IMR-90 (cell line): Measurements from ENCODE around the gene ZNF180. TPM values are rescaled to one million over a fixed set of nuclear protein-coding genes. Genes with fewer than 3 reads are reported as not detected.

Source experiments
- ATAC-seq: fragments of 200-7000 bp; cut with Tn5 transposase; 2 replicates; pipeline ENCODE4 v1.9.1; 2020; ENCODE audit warnings: low read depth, mild to moderate bottlenecking, moderate library complexity
- BruUV-seq: library from RNA; stranded (reverse); fragments of 400-500 nt; replicated peaks from 2 replicates; lab custom pipeline; 2021; lab: Mats Ljungman, UMichigan
- CTCF ChIA-PET: fragments of 300-600 bp; formaldehyde crosslinking; extraction: SDS; loops from one replicate; lab custom pipeline; 2021; ENCODE audit warnings: antibody characterized with exemption; lab: Yijun Ruan, JAX
- POLR2A ChIA-PET: fragments of 300-600 bp; sonication (Branson Sonifier 250); formaldehyde crosslinking; loops from one replicate; lab custom pipeline; 2022; ENCODE audit warnings: antibody characterized with exemption; ENCODE audit not compliant: unreplicated experiment; lab: Charles Lee
- DNase-seq: peaks from one replicate; pipeline ENCODE4 v3.0.0; 2013
- H2AFZ ChIP-seq: replicated peaks from 2 replicates; pipeline ENCODE3; 2013; ENCODE audit warnings: low read length, mild to moderate bottlenecking; ENCODE audit not compliant: poor library complexity
- H2AK5ac ChIP-seq: 2 replicates; pipeline ENCODE4 v1.6.1; 2013; ENCODE audit warnings: low read depth, low read length, inconsistent platforms
- H2AK9ac ChIP-seq: replicated peaks from 2 replicates; pipeline ENCODE3; 2013; ENCODE audit warnings: mild to moderate bottlenecking, low read depth, low read length, moderate library complexity; ENCODE audit not compliant: poor library complexity
- H2BK120ac ChIP-seq: 2 replicates; pipeline ENCODE4 v1.6.1; 2013; ENCODE audit warnings: low read depth, low read length, inconsistent platforms
- H2BK15ac ChIP-seq: 3 replicates; pipeline ENCODE4 v1.6.1; 2013; ENCODE audit warnings: low read depth, low read length, inconsistent platforms
- H2BK20ac ChIP-seq: 2 replicates; pipeline ENCODE4 v1.6.1; 2013; ENCODE audit warnings: low read depth, mild to moderate bottlenecking, inconsistent platforms, low read length, moderate library complexity
- H2BK5ac ChIP-seq: 2 replicates; pipeline ENCODE4 v1.6.1; 2013; ENCODE audit warnings: mild to moderate bottlenecking, low read depth, low read length, inconsistent platforms; ENCODE audit not compliant: poor library complexity, severe bottlenecking
- H3K14ac ChIP-seq: replicated peaks from 2 replicates; pipeline ENCODE4 v1.6.1; 2013; ENCODE audit warnings: low read depth, low read length, inconsistent platforms
- H3K18ac ChIP-seq: 2 replicates; pipeline ENCODE4 v1.6.1; 2013; ENCODE audit warnings: low read depth, low read length, control low read depth
- H3K23ac ChIP-seq: 2 replicates; pipeline ENCODE4 v1.6.1; 2013; ENCODE audit warnings: low read depth, low read length, inconsistent platforms
- H3K27ac ChIP-seq: 2 replicates; pipeline ENCODE4 v1.5.1; 2013; ENCODE audit warnings: mild to moderate bottlenecking, control low read depth, low read length; ENCODE audit not compliant: insufficient read depth
- H3K27me3 ChIP-seq: 2 replicates; pipeline ENCODE4 v1.6.1; 2013; ENCODE audit warnings: low read length; ENCODE audit not compliant: control insufficient read depth, insufficient read depth
- H3K36me3 ChIP-seq: 2 replicates; pipeline ENCODE4 v1.6.1; 2013; ENCODE audit warnings: low read length, mixed read lengths; ENCODE audit not compliant: control insufficient read depth, insufficient read depth
- H3K4ac ChIP-seq: 2 replicates; pipeline ENCODE4 v1.6.1; 2013; ENCODE audit warnings: low read depth, low read length, inconsistent platforms
- H3K4me1 ChIP-seq: 2 replicates; pipeline ENCODE4 v1.6.1; 2013; ENCODE audit warnings: low read length, mixed read lengths; ENCODE audit not compliant: control insufficient read depth, insufficient read depth
- H3K4me2 ChIP-seq: 2 replicates; pipeline ENCODE4 v1.6.1; 2013; ENCODE audit warnings: low read depth, mild to moderate bottlenecking, control low read depth, low read length, moderate library complexity
- H3K4me3 ChIP-seq: 2 replicates; pipeline ENCODE4 v1.5.1; 2013; ENCODE audit warnings: low read depth, mild to moderate bottlenecking, control low read depth, low read length, moderate library complexity; ENCODE audit not compliant: insufficient read depth
- H3K56ac ChIP-seq: 2 replicates; pipeline ENCODE4 v1.6.1; 2013; ENCODE audit warnings: low read length, inconsistent platforms; ENCODE audit not compliant: insufficient read depth; ENCODE audit errors: extremely low read depth
- H3K79me1 ChIP-seq, 2 experiments: 2 replicates each; pipeline ENCODE4 v1.6.1; 2013; ENCODE audit warnings: low read length in 2 of 2, inconsistent platforms in 1 of 2, low read depth in 1 of 2
- H3K9ac ChIP-seq: 2 replicates; pipeline ENCODE4 v1.6.1; 2013; ENCODE audit warnings: low read depth, low read length, control low read depth
- H3K9me1 ChIP-seq: 2 replicates; pipeline ENCODE4 v1.6.1; 2013; ENCODE audit warnings: low read length, inconsistent platforms; ENCODE audit not compliant: insufficient read depth
- H3K9me3 ChIP-seq: 2 replicates; pipeline ENCODE4 v1.6.1; 2013; ENCODE audit warnings: low read length; ENCODE audit not compliant: control insufficient read depth, insufficient read depth
- H4K20me1 ChIP-seq: 2 replicates; pipeline ENCODE4 v1.6.1; 2013; ENCODE audit warnings: low read length, inconsistent platforms; ENCODE audit not compliant: insufficient read depth
- H4K5ac ChIP-seq: 2 replicates; pipeline ENCODE4 v1.6.1; 2013; ENCODE audit warnings: mild to moderate bottlenecking, low read depth, low read length, control low read depth
- H4K8ac ChIP-seq, 2 experiments: 2 replicates each; pipeline ENCODE4 v1.6.1; 2013; ENCODE audit warnings: low read depth in 2 of 2, low read length in 2 of 2, control low read depth in 1 of 2, inconsistent platforms in 1 of 2
- H4K91ac ChIP-seq: 2 replicates; pipeline ENCODE4 v1.6.1; 2013; ENCODE audit warnings: low read depth, low read length, inconsistent platforms; ENCODE audit not compliant: insufficient read depth
- CHD1 ChIP-seq: IDR thresholded peaks from 2 replicates; pipeline ENCODE4 v1.6.1; 2012; ENCODE audit warnings: low read depth, low read length, improper control_type of control experiment
- FOS ChIP-seq: fragments of 150-350 bp; IDR thresholded peaks from 2 replicates; pipeline ENCODE4 v1.6.1; 2016; ENCODE audit warnings: low read depth, low read length
- MXI1 ChIP-seq: IDR thresholded peaks from 2 replicates; pipeline ENCODE4 v1.6.1; 2012; ENCODE audit warnings: low read depth, mild to moderate bottlenecking, low read length, moderate library complexity, borderline replicate concordance
- NFE2L2 ChIP-seq: fragments of 150-350 bp; IDR thresholded peaks from 2 replicates; pipeline ENCODE4 v1.6.1; 2016; ENCODE audit warnings: low read depth, mild to moderate bottlenecking, low read length
- POLR2A ChIP-seq: IDR thresholded peaks from 2 replicates; pipeline ENCODE4 v1.6.1; 2012; ENCODE audit warnings: mild to moderate bottlenecking, low read depth, low read length
- RCOR1 ChIP-seq: IDR thresholded peaks from 2 replicates; pipeline ENCODE4 v1.6.1; 2012; ENCODE audit warnings: mild to moderate bottlenecking, low read length, improper control_type of control experiment; ENCODE audit not compliant: insufficient replicate concordance
- WGBS, 2 experiments: methylation state at CpG; one replicate each; pipeline versions ENCODE4 v1.1.5 to v1.1.7; 2013; ENCODE audit warnings: missing lambda C conversion rate in 2 of 2; ENCODE audit not compliant: insufficient read length in 1 of 2; ENCODE audit errors: extremely low coverage in 2 of 2; 5-methylcytosine and 5-hydroxymethylcytosine counted together
- dilution Hi-C: fragments of 300-500 bp; cut with HindIII; formaldehyde crosslinking; loops from one replicate; pipeline ENCODE4 v1.14.3; 2018; ENCODE audit warnings: low sequenced_read_pairs; ENCODE audit not compliant: unreplicated experiment
- in situ Hi-C: fragments of 300-500 bp; cut with MboI; formaldehyde crosslinking; loops from 3 replicates; pipeline ENCODE4 v1.14.3; 2019; ENCODE audit warnings: low sequenced_read_pairs, inconsistent platforms, mixed read lengths
- intact Hi-C: fragments of 100-400 bp; cut with micrococcal nuclease; formaldehyde crosslinking; loops from 2 replicates; pipeline ENCODE4 v1.10.0; 2022
- polyA plus RNA-seq, 3 experiments: library from polyadenylated mRNA; depleted of rRNA; stranded (reverse); fragments of >200 nt; gene quantifications; 2 replicates each; pipeline ENCODE4 v1.2.3, GENCODE V29; 2012; ENCODE audit warnings: low replicate concordance in 1 of 3
- total RNA-seq: library from RNA; depleted of rRNA; stranded (reverse); fragments of >200 nt; gene quantifications from 2 replicates; pipeline ENCODE4 v1.2.3, GENCODE V29; 2012

Gene ZNF180
- total and polyA plus RNA-seq, 2 of the 4 experiments (the other 2 are of a cell fraction): 2.8 to 26.3 TPM

GRCh38 chr19:44498988-44499387 lies 1.3 kb downstream of the ZNF180 start:
- ChIA-PET POLR2A (no interaction called here), CTCF (no interaction called here)
- peaks cover 6% of the 10 kb centered on the region for H3K4me1 ChIP-seq
- no peak overlapping the region for H3K23ac ChIP-seq
- H3K9me3 ChIP-seq: peaks cover 47% of the 10 kb centered on the region
- no peaks in the 10 kb centered on the region for H3K27me3 ChIP-seq
- H3K9ac ChIP-seq: no peak overlapping the region
- peaks cover 3% of the 10 kb centered on the region; the same call in 1 of the 2 replicates for H4K20me1 ChIP-seq
- H4K8ac ChIP-seq: no peak overlapping the region
- DNase-seq (no peak), ATAC-seq (no peak)
- 96% methylated on average over 9 of the region's 9 CpGs; no CpG with 5 or more reads in 1 of the 2 experiments for WGBS, 2 experiments
- intact Hi-C loops: no loop called here
- no peak overlapping the region for H4K91ac ChIP-seq
- no peak overlapping the region for H2BK120ac ChIP-seq
- H3K36me3 ChIP-seq: peaks cover 32% of the 10 kb centered on the region
- peak overlapping the region; percentile 66; the same call in 1 of the 2 replicates for H3K4me2 ChIP-seq
- dilution Hi-C loops: no loop called here
- H3K4ac ChIP-seq: no peak overlapping the region
- H3K79me1 ChIP-seq: peaks cover 29 to 44% of the 10 kb centered on the region in 2 experiments
- no peak overlapping the region for H3K14ac ChIP-seq
- H3K18ac ChIP-seq: no peak overlapping the region
- in situ Hi-C loops: loop anchor here (25.0 kb wide), 1 partner anchor 637 kb away; no protein-coding TSS in a partner anchor
- H4K5ac ChIP-seq: no peak overlapping the region
- H2BK15ac ChIP-seq: no peak overlapping the region
- H3K4me3 ChIP-seq: no peak overlapping the region
- H2AK9ac ChIP-seq: peak overlapping the region; percentile 50
- no peak overlapping the region for H2AK5ac ChIP-seq
- BruUV-seq: no TSS peak
- H3K9me1 ChIP-seq: no peaks in the 10 kb centered on the region
- no peak overlapping the region for H3K56ac ChIP-seq
- H2BK20ac ChIP-seq: no peak overlapping the region
- TF ChIP-seq MXI1 (no peak), FOS (no peak), CHD1 (no peak), RCOR1 (no peak), NFE2L2 (no peak), POLR2A (no peak)
- no peak overlapping the region for H2BK5ac ChIP-seq
- H3K27ac ChIP-seq: no peak overlapping the region
- H2AFZ ChIP-seq: peak overlapping the region; percentile 58
